Endothelial cell of umbilical vein (primary cell): Measurements from ENCODE around the gene FRY. TPM values are rescaled to one million over a fixed set of nuclear protein-coding genes. Genes with fewer than 3 reads are reported as not detected.

Source experiments
- BruUV-seq: library from RNA; stranded (reverse); fragments of 400-500 nt; replicated peaks from 2 replicates; lab custom pipeline; 2021; lab: Mats Ljungman, UMichigan
- CTCF ChIA-PET: fragments of 300-600, 350-600 bp; sonication (Branson Sonifier 250); formaldehyde crosslinking; loops from one replicate; lab custom pipeline; 2021; ENCODE audit warnings: antibody characterized with exemption, inconsistent platforms; lab: Charles Lee
- POLR2A ChIA-PET: fragments of 300-600, 350-600 bp; sonication (Branson Sonifier 250); formaldehyde crosslinking; loops from one replicate; lab custom pipeline; 2021; ENCODE audit warnings: antibody characterized with exemption, inconsistent platforms; lab: Charles Lee
- DNase-seq: peaks from one replicate; pipeline ENCODE4 v3.0.0-alpha.2; 2011; ENCODE audit warnings: low read depth, low spot score
- FAIRE-seq: peaks from 2 replicates; lab custom pipeline; 2011; peaks lifted over from hg19 to GRCh38; lab: Jason Lieb, UNC
- H2AFZ ChIP-seq: 2 replicates; pipeline ENCODE4 v1.6.0; 2012; ENCODE audit warnings: low read depth, low read length, control low read depth, inconsistent platforms
- H3K27ac ChIP-seq: 2 replicates; pipeline ENCODE4 v1.5.1; 2011; ENCODE audit warnings: low read depth, mild to moderate bottlenecking, control low read depth, low read length, moderate library complexity; ENCODE audit not compliant: insufficient read depth
- H3K27me3 ChIP-seq, 2 experiments: 2 replicates each; pipeline versions ENCODE4 v1.6.0 to v1.6.1; 2011; ENCODE audit warnings: low read length in 2 of 2, mixed read lengths in 1 of 2; ENCODE audit not compliant: control insufficient read depth in 2 of 2, insufficient read depth in 2 of 2
- H3K36me3 ChIP-seq, 2 experiments: 2 replicates in 1 of 2; 3 replicates in 1 of 2; pipeline ENCODE4 v1.5.1; 2011; ENCODE audit warnings: low read length in 2 of 2, mild to moderate bottlenecking in 1 of 2, moderate library complexity in 1 of 2; ENCODE audit not compliant: control insufficient read depth in 2 of 2, insufficient read depth in 2 of 2; ENCODE audit errors: extremely low read depth in 1 of 2
- H3K4me1 ChIP-seq: 3 replicates; pipeline ENCODE4 v1.5.1; 2011; ENCODE audit warnings: mild to moderate bottlenecking, low read length; ENCODE audit not compliant: control insufficient read depth, insufficient read depth; ENCODE audit errors: extremely low read depth
- H3K4me2 ChIP-seq: 2 replicates; pipeline ENCODE4 v1.6.1; 2011; ENCODE audit warnings: low read length, control low read depth, mixed read lengths; ENCODE audit not compliant: insufficient read depth
- H3K4me3 ChIP-seq, 3 experiments: fragments of 200-600 bp in 1 of 3; sonication (generic), shearing (Covaris generic) in 1 of 3; replicated peaks in 1 of 3; 2 replicates each; pipeline ENCODE4 v1.5.1; 2011 to 2016; ENCODE audit warnings: control low read depth in 3 of 3, low read length in 3 of 3, mild to moderate bottlenecking in 2 of 3, inconsistent platforms in 1 of 3, low read depth in 1 of 3, moderate library complexity in 1 of 3; ENCODE audit not compliant: insufficient read depth in 1 of 3
- H3K79me2 ChIP-seq: 2 replicates; pipeline ENCODE4 v1.6.0; 2012; ENCODE audit warnings: low read length, inconsistent platforms; ENCODE audit not compliant: control insufficient read depth, insufficient read depth
- H3K9ac ChIP-seq: replicated peaks from 2 replicates; pipeline ENCODE3; 2011; ENCODE audit warnings: low read length, control low read depth; ENCODE audit not compliant: insufficient read depth; ENCODE audit errors: extremely low read depth
- H3K9me1 ChIP-seq: replicated peaks from 3 replicates; pipeline ENCODE4 v1.6.0; 2011; ENCODE audit warnings: mild to moderate bottlenecking, low read length; ENCODE audit not compliant: control insufficient read depth, insufficient read depth; ENCODE audit errors: extremely low read depth
- H3K9me3 ChIP-seq: replicated peaks from 2 replicates; pipeline ENCODE4 v1.5.1; 2012; ENCODE audit warnings: low read length, inconsistent platforms; ENCODE audit not compliant: control insufficient read depth, insufficient read depth
- H4K20me1 ChIP-seq: replicated peaks from 2 replicates; pipeline ENCODE3; 2011; ENCODE audit warnings: mild to moderate bottlenecking, low read length; ENCODE audit not compliant: control insufficient read depth, insufficient read depth; ENCODE audit errors: extremely low read depth
- EZH2 ChIP-seq: IDR thresholded peaks from 2 replicates; pipeline ENCODE4 v1.6.1; 2012; ENCODE audit warnings: borderline replicate concordance, low read depth, mild to moderate bottlenecking, moderate library complexity, low read length, inconsistent platforms; ENCODE audit not compliant: severe bottlenecking
- FOS ChIP-seq: IDR thresholded peaks from 2 replicates; pipeline ENCODE4 v1.6.1; 2011; ENCODE audit warnings: mild to moderate bottlenecking, low read length, moderate library complexity, borderline replicate concordance; ENCODE audit not compliant: insufficient read depth
- GATA2 ChIP-seq: IDR thresholded peaks from 2 replicates; pipeline ENCODE4 v1.7.0; 2011; ENCODE audit warnings: low read depth, mild to moderate bottlenecking, moderate library complexity, mixed read lengths, low read length; ENCODE audit not compliant: insufficient read length, insufficient read depth
- JUN ChIP-seq: IDR thresholded peaks from 2 replicates; pipeline ENCODE4 v1.6.1; 2011; ENCODE audit warnings: borderline replicate concordance, low read depth; ENCODE audit not compliant: insufficient read length, insufficient read depth
- MYC ChIP-seq: IDR thresholded peaks from one replicate; pipeline ENCODE4 v1.6.1; 2011; ENCODE audit warnings: mild to moderate bottlenecking, low read depth, low read length
- POLR2A ChIP-seq: IDR thresholded peaks from 2 replicates; pipeline ENCODE4 v1.6.1; 2012; ENCODE audit warnings: low read depth, mild to moderate bottlenecking, control low read depth, low read length
- POLR2AphosphoS5 ChIP-seq: IDR thresholded peaks from 2 replicates; pipeline ENCODE4 v1.6.1; 2012; ENCODE audit warnings: low read depth, mild to moderate bottlenecking, control low read depth, low read length, moderate library complexity; ENCODE audit not compliant: insufficient read depth
- dilution Hi-C: fragments of 300-500 bp; cut with MboI; formaldehyde crosslinking; loops from one replicate; pipeline ENCODE4 v1.15.0; 2019; ENCODE audit warnings: low sequenced_read_pairs; ENCODE audit not compliant: extremely low pct_ligation_motif_present
- intact Hi-C: fragments of 100-400 bp; cut with micrococcal nuclease; formaldehyde crosslinking; loops from one replicate; pipeline ENCODE4 v1.10.0; 2022
- polyA plus RNA-seq, 4 experiments: library from polyadenylated mRNA; depleted of rRNA in 3 of 4; stranded (reverse) in 3 of 4; unstranded in 1 of 4; fragments of >200 nt; gene quantifications; 2 replicates each; pipeline versions ENCODE4 v1.2.1 to v1.2.3, GENCODE V29; 2011 to 2012; ENCODE audit warnings: missing spikeins in 1 of 4
- total RNA-seq: library from RNA; stranded (reverse); gene quantifications from 2 replicates; pipeline ENCODE4 v1.2.3, GENCODE V29; 2021
- TF ChIP-seq, protein P1 (sequence below), 2 donors: IDR thresholded peaks; 1 replicate in 1 of 2; 2 replicates in 1 of 2; pipeline ENCODE4 v1.5.1; 2011; ENCODE audit warnings: low read length in 2 of 2, mild to moderate bottlenecking in 2 of 2, moderate library complexity in 2 of 2, control low read depth in 1 of 2, inconsistent platforms in 1 of 2, low read depth in 1 of 2; ENCODE audit not compliant: insufficient read depth in 1 of 2; ENCODE audit errors: extremely low read depth in 1 of 2
- TF ChIP-seq, protein P2 (sequence below): IDR thresholded peaks from 2 replicates; pipeline ENCODE4 v1.6.1; 2011; ENCODE audit not compliant: insufficient read depth, insufficient read length

FRY gene
- total and polyA plus RNA-seq, 2 donors (not counting 3 experiments of a cell fraction or from before 2014, with no cell fraction given), result 57.3 to 75.8 TPM

DNA sequence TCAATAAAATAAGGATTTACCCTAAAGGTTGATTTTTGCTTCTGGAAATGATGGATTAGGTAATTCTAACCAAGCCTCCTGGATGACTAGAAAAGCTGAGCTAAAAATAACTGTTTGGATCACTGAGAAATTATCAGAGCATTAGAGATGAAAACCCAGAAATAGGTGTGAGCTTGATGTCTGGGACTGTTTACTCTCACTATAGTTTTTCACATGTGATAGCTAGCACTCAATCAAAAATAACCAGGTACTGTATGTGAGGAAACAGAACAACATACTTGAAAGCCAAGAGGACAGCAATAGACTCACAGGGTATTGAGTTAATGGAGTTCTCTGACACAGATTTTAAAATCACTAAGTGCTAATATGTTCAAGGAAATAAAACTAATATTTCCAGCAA lies 274.1 kb downstream of the FRY start:
- peaks cover 8% of the 10 kb centered on the region for H3K4me1 ChIP-seq
- no peaks in the 10 kb centered on the region for H3K9me1 ChIP-seq
- POLR2A ChIA-PET, result interaction anchor here (0.7 kb wide), 1 partner anchor 45 kb away, joined by 5 read pairs; no protein-coding TSS in a partner anchor
- dilution Hi-C loops, result no loop called here
- H4K20me1 ChIP-seq, result no peaks in the 10 kb centered on the region
- no peak overlapping the region for H3K9ac ChIP-seq
- no peaks in the 10 kb centered on the region for H3K27me3 ChIP-seq
- TF ChIP-seq, protein P1, sequence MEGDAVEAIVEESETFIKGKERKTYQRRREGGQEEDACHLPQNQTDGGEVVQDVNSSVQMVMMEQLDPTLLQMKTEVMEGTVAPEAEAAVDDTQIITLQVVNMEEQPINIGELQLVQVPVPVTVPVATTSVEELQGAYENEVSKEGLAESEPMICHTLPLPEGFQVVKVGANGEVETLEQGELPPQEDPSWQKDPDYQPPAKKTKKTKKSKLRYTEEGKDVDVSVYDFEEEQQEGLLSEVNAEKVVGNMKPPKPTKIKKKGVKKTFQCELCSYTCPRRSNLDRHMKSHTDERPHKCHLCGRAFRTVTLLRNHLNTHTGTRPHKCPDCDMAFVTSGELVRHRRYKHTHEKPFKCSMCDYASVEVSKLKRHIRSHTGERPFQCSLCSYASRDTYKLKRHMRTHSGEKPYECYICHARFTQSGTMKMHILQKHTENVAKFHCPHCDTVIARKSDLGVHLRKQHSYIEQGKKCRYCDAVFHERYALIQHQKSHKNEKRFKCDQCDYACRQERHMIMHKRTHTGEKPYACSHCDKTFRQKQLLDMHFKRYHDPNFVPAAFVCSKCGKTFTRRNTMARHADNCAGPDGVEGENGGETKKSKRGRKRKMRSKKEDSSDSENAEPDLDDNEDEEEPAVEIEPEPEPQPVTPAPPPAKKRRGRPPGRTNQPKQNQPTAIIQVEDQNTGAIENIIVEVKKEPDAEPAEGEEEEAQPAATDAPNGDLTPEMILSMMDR (IDR thresholded peaks at IDR 0.05; ENCODE audit: extremely low read depth in 1 of 2, insufficient read depth in 1 of 2, low read depth in 1 of 2, low read length in 2 of 2), result no peak
- TF ChIP-seq JUN (no peak), FOS (no peak), GATA2 (no peak), EZH2 (no peak), POLR2AphosphoS5 (no peak), POLR2A (no peak), MYC (no peak)
- TF ChIP-seq, protein P2, sequence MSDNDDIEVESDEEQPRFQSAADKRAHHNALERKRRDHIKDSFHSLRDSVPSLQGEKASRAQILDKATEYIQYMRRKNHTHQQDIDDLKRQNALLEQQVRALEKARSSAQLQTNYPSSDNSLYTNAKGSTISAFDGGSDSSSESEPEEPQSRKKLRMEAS, result no peak
- no peaks in the 10 kb centered on the region for H3K79me2 ChIP-seq
- H3K4me3 ChIP-seq, result no peak overlapping the region
- H2AFZ ChIP-seq, result no peak overlapping the region
- DNase-seq, result no peak
- CTCF ChIA-PET, result interaction anchor here (0.9 to 5.6 kb wide), 8 partner anchors 9 to 304 kb away, joined by 3 to 47 read pairs (median 4); partner anchors contain the start of genes BRCA2 and ZAR1L
- no peak overlapping the region for H3K27ac ChIP-seq
- no peaks in the 10 kb centered on the region for H3K36me3 ChIP-seq
- no peak overlapping the region for H3K4me2 ChIP-seq
- no TSS peak for BruUV-seq
- FAIRE-seq, result no peak
- intact Hi-C loops, result no loop called here
- H3K9me3 ChIP-seq, result no peaks in the 10 kb centered on the region
